Ectodermal cell (in vitro differentiated cells): Measurements from ENCODE around the gene SMKR1.
"Not testable (repeated sequence)": the region's sequence is repeated elsewhere in the genome, so short reads cannot be mapped to it uniquely, and the experiment has no call there.

ENCODE experiments used
- H3K27ac ChIP-seq: 2 replicates; pipeline ENCODE4 v1.7.0; 2013; ENCODE audit warnings: mild to moderate bottlenecking, low read depth, low read length; ENCODE audit not compliant: insufficient read depth, poor library complexity, severe bottlenecking
- H3K27me3 ChIP-seq: 2 replicates; pipeline ENCODE4 v1.7.0; 2013; ENCODE audit warnings: mild to moderate bottlenecking, low read length; ENCODE audit not compliant: insufficient read depth, control insufficient read depth, poor library complexity, severe bottlenecking
- H3K36me3 ChIP-seq: one replicate; pipeline ENCODE4 v1.7.0; 2013; ENCODE audit warnings: low read length; ENCODE audit not compliant: control insufficient read depth, insufficient read depth
- H3K4me1 ChIP-seq: one replicate; pipeline ENCODE4 v1.7.0; 2013; ENCODE audit warnings: low read length; ENCODE audit not compliant: control insufficient read depth, insufficient read depth
- H3K4me3 ChIP-seq: 2 replicates; pipeline ENCODE4 v1.7.0; 2013; ENCODE audit warnings: low read depth, low read length, control low read depth; ENCODE audit not compliant: insufficient read depth
- H3K9me3 ChIP-seq: 2 replicates; pipeline ENCODE4 v1.7.0; 2013; ENCODE audit warnings: mild to moderate bottlenecking, low read length, moderate library complexity; ENCODE audit not compliant: control insufficient read depth
- WGBS, 2 experiments: methylation state at CpG; one replicate each; pipeline ENCODE4 v1.1.7; 2013; ENCODE audit warnings: missing lambda C conversion rate in 2 of 2; 5-methylcytosine and 5-hydroxymethylcytosine counted together

Gene SMKR1

GRCh38 chr7:129481376-129481775 is 21.0 kb upstream of the SMKR1 start:
- not testable (repeated sequence) for H3K4me1 ChIP-seq, H3K9me3 ChIP-seq, H3K36me3 ChIP-seq, H3K27ac ChIP-seq, H3K27me3 ChIP-seq, H3K4me3 ChIP-seq
- WGBS, 2 experiments = 93 to 99% methylated on average over 3 to 6 of the region's 6 CpGs

- H3K9me3 ChIP-seq = no peaks in the 10 kb centered on the region
- H3K4me1 ChIP-seq = no peaks in the 10 kb centered on the region
- WGBS, 2 experiments = 97% methylated on average over 8 of the region's 8 CpGs
- H3K27ac ChIP-seq = no peak overlapping the region
- peaks cover 6% of the 10 kb centered on the region for H3K36me3 ChIP-seq
- no peaks in the 10 kb centered on the region for H3K27me3 ChIP-seq
- no peak overlapping the region for H3K4me3 ChIP-seq
These were observed 19.6 kb upstream of the SMKR1 start for GRCh38 chr7:129482781-129483180.

- Histone ChIP-seq H3K9me3 (no peaks in the 10 kb centered on the region), H3K27me3 (no peaks in the 10 kb centered on the region), H3K4me1 (no peaks in the 10 kb centered on the region), H3K4me3 (no peak overlapping the region), H3K36me3 (no peaks in the 10 kb centered on the region), H3K27ac (no peak overlapping the region)
- 79 to 84% methylated on average over 3 of the region's 3 CpGs for WGBS, 2 experiments
These were observed 12.8 kb upstream of the SMKR1 start for GRCh38 chr7:129489491-129489890.

GRCh38 chr7:129492391-129492790 is 9.9 kb upstream of the SMKR1 start:
- no peaks in the 10 kb centered on the region for H3K9me3 ChIP-seq
- no peaks in the 10 kb centered on the region for H3K36me3 ChIP-seq
- H3K27me3 ChIP-seq = no peaks in the 10 kb centered on the region
- H3K4me1 ChIP-seq = no peaks in the 10 kb centered on the region
- no peak overlapping the region for H3K4me3 ChIP-seq
- WGBS, 2 experiments = 94 to 96% methylated on average over 2 of the region's 2 CpGs
- no peak overlapping the region for H3K27ac ChIP-seq

- Histone ChIP-seq H3K4me1 (no peaks in the 10 kb centered on the region), H3K36me3 (no peaks in the 10 kb centered on the region), H3K27me3 (no peaks in the 10 kb centered on the region), H3K27ac (no peak overlapping the region), H3K4me3 (no peak overlapping the region), H3K9me3 (no peaks in the 10 kb centered on the region)
- WGBS, 2 experiments = 100% methylated on average over 1 of the region's 1 CpG
These were observed 8.8 kb upstream of the SMKR1 start for GRCh38 chr7:129493555-129493954.

GRCh38 chr7:129494041-129494440 is 8.3 kb upstream of the SMKR1 start:
- Histone ChIP-seq H3K4me1 (no peaks in the 10 kb centered on the region), H3K4me3 (no peak overlapping the region), H3K27me3 (no peaks in the 10 kb centered on the region), H3K36me3 (no peaks in the 10 kb centered on the region), H3K27ac (no peak overlapping the region), H3K9me3 (no peaks in the 10 kb centered on the region)
- 89 to 96% methylated on average over 5 of the region's 5 CpGs for WGBS, 2 experiments

- 89 to 92% methylated on average over 1 of the region's 1 CpG for WGBS, 2 experiments
- Histone ChIP-seq H3K27me3 (peaks cover 10% of the 10 kb centered on the region), H3K4me1 (no peaks in the 10 kb centered on the region), H3K4me3 (no peak overlapping the region), H3K36me3 (no peaks in the 10 kb centered on the region), H3K9me3 (no peaks in the 10 kb centered on the region), H3K27ac (no peak overlapping the region)
These were observed 6.3 kb upstream of the SMKR1 start for GRCh38 chr7:129495987-129496386.

GRCh38 chr7:129496653-129497052 is 5.7 kb upstream of the SMKR1 start:
- peaks cover 17% of the 10 kb centered on the region for H3K27me3 ChIP-seq
- no peaks in the 10 kb centered on the region for H3K36me3 ChIP-seq
- WGBS, 2 experiments = 78 to 81% methylated on average over 7 of the region's 7 CpGs

GRCh38 chr7:129497156-129497555 is 5.2 kb upstream of the SMKR1 start:
- no peak overlapping the region for H3K27ac ChIP-seq

More at GRCh38 chr7:129496653-129497052, 5.7 kb upstream of the SMKR1 start:
- Histone ChIP-seq H3K4me1 (no peaks in the 10 kb centered on the region), H3K9me3 (no peaks in the 10 kb centered on the region), H3K4me3 (no peak overlapping the region), H3K27ac (no peak overlapping the region)

GRCh38 chr7:129498021-129498420 is 4.3 kb upstream of the SMKR1 start:
- 89 to 100% methylated on average over 1 of the region's 1 CpG for WGBS, 2 experiments
- H3K27ac ChIP-seq = no peak overlapping the region

More at GRCh38 chr7:129497156-129497555, 5.2 kb upstream of the SMKR1 start:
- H3K9me3 ChIP-seq = no peaks in the 10 kb centered on the region
- H3K36me3 ChIP-seq = no peaks in the 10 kb centered on the region
- no peaks in the 10 kb centered on the region for H3K4me1 ChIP-seq
- H3K4me3 ChIP-seq = no peak overlapping the region
- H3K27me3 ChIP-seq = peaks cover 21% of the 10 kb centered on the region
- WGBS, 2 experiments = 90 to 94% methylated on average over 4 of the region's 4 CpGs

GRCh38 chr7:129499999-129500398 is 2.3 kb upstream of the SMKR1 start:
- Histone ChIP-seq H3K4me3 (no peak overlapping the region), H3K27ac (no peak overlapping the region)
- 92 to 94% methylated on average over 6 of the region's 6 CpGs for WGBS, 2 experiments

More at GRCh38 chr7:129498021-129498420, 4.3 kb upstream of the SMKR1 start:
- Histone ChIP-seq H3K4me3 (no peak overlapping the region), H3K36me3 (no peaks in the 10 kb centered on the region), H3K27me3 (peaks cover 30% of the 10 kb centered on the region), H3K9me3 (no peaks in the 10 kb centered on the region), H3K4me1 (peaks cover 2% of the 10 kb centered on the region)

More at GRCh38 chr7:129499999-129500398, 2.3 kb upstream of the SMKR1 start:
- Histone ChIP-seq H3K27me3 (peaks cover 40% of the 10 kb centered on the region), H3K4me1 (peaks cover 6% of the 10 kb centered on the region), H3K9me3 (no peaks in the 10 kb centered on the region), H3K36me3 (no peaks in the 10 kb centered on the region)
